ENCODE data around the gene WDR86. TPM values are rescaled to one million over a fixed set of nuclear protein-coding genes. Genes with fewer than 3 reads are reported as not detected.

The WDR86 gene
- total RNA-seq, 1 donor from 2014 or later = 83.0 TPM

GRCh38 chr7:151439855-151440798 is 30.3 kb upstream of the WDR86 start, which contains the start of gene CRYGN:
TSS of gene CRYGN (minus strand) at chr7:151440141. CDS start at chr7:151439917, 224 bp downstream.
- Mint-ChIP-seq H3K27me3 (no peaks in the 10 kb centered on the region), H3K4me1 (ENCODE audit: unreplicated experiment) (peaks cover 39% of the 10 kb centered on the region), H3K27ac (peak within 1 kb of the TSS; percentile 78), H3K4me3 (peak within 1 kb of the TSS; percentile 68), H3K36me3 (no peaks in the 10 kb centered on the region), H3K9me3 (no peaks in the 10 kb centered on the region)
- DNase-seq (ENCODE audit: extremely low spot score, unreplicated experiment) = no peak
- TF ChIP-seq, protein P1, sequence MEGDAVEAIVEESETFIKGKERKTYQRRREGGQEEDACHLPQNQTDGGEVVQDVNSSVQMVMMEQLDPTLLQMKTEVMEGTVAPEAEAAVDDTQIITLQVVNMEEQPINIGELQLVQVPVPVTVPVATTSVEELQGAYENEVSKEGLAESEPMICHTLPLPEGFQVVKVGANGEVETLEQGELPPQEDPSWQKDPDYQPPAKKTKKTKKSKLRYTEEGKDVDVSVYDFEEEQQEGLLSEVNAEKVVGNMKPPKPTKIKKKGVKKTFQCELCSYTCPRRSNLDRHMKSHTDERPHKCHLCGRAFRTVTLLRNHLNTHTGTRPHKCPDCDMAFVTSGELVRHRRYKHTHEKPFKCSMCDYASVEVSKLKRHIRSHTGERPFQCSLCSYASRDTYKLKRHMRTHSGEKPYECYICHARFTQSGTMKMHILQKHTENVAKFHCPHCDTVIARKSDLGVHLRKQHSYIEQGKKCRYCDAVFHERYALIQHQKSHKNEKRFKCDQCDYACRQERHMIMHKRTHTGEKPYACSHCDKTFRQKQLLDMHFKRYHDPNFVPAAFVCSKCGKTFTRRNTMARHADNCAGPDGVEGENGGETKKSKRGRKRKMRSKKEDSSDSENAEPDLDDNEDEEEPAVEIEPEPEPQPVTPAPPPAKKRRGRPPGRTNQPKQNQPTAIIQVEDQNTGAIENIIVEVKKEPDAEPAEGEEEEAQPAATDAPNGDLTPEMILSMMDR (conservative IDR thresholded peaks at IDR 0.05) = peak; percentile 40

DNA sequence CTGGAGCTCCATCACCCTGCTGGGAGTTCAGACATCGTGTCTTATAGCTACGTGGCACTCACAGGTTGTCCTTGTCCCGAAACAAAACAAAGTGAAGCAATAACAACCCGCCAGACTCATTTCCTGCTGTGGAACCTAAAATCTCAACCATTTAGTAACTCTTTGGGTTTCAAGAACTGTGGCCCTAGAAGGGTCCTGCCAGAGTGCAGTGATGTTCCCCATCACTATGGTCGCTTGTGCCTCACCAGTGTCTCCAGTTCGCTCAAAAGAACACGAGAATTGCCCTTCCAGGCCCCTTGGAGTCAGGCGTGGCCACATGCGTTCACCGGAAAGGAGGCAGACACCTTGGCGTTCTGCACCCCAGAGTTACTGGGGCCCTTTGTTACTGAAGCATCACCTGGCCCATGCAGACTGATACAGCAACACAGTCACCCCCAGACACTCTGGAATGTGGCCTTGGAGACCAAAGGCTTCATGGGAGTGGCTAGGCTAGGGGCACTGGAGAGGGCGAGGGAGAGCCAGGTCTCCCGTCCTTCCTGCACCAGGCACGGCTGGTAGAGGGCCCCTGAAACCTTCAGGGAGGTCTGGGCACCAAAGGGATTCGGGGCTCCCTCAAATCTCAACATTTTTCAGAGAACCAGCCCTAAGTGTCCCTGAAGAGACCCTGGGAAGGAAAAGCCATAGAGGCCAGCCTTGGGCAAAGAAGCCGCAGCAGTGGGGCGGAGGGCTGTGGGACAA is 29.2 kb upstream of the WDR86 start:
- Mint-ChIP-seq H3K4me1 (ENCODE audit: unreplicated experiment) (peaks cover 33% of the 10 kb centered on the region), H3K27ac (no peak overlapping the region), H3K4me3 (peak overlapping the region; percentile 49)

DNA sequence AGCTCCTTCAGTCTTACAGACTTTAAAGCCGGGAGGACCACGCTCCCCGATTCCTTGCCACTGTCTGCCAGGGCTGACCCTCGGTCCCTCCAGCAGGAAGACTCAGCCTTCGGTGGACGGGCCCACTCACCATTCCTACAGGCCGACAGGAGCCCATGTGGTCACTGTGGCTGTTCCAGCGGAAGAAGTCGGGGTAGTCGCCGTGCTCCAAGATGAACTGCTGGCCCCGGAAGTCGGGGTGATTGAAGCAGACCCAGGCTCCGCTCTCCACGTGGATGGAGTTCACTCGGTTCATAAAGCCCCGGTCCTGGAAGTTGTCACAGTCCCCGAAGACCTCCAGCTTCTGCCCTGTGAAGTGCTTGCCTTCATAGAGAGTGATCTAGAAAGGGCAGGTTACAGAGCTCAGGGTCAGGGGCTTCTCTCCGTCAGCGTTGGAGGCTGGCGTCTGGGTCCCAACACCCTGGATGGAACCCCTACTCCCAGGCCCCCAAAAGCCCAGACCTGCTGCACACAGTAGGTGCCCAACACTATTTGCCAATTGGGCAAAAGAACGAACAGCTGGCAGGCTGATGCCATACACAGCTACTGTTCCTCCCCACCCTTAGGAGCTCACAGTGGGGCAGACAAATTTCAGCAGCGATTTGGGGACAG is 28.2 kb upstream of the WDR86 start:
- Mint-ChIP-seq H3K4me1 (ENCODE audit: unreplicated experiment) (peaks cover 29% of the 10 kb centered on the region), H3K27ac (no peak overlapping the region), H3K9me3 (no peaks in the 10 kb centered on the region), H3K4me3 (no peak overlapping the region), H3K27me3 (no peaks in the 10 kb centered on the region), H3K36me3 (no peaks in the 10 kb centered on the region)
- no peak for DNase-seq (ENCODE audit: extremely low spot score, unreplicated experiment)
- TF ChIP-seq, protein P1 (conservative IDR thresholded peaks at IDR 0.05) = no peak

More for the DNA sequence above, 29.2 kb upstream of the WDR86 start:
- TF ChIP-seq, protein P1 (conservative IDR thresholded peaks at IDR 0.05) = no peak
- DNase-seq (ENCODE audit: extremely low spot score, unreplicated experiment) = no peak
- Mint-ChIP-seq H3K9me3 (no peaks in the 10 kb centered on the region), H3K36me3 (no peaks in the 10 kb centered on the region), H3K27me3 (no peaks in the 10 kb centered on the region)

GRCh38 chr7:151437159-151437553 is 27.3 kb upstream of the WDR86 start:
- H3K4me1 Mint-ChIP-seq (ENCODE audit: unreplicated experiment) = peaks cover 24% of the 10 kb centered on the region
- no peaks in the 10 kb centered on the region for H3K9me3 Mint-ChIP-seq
- no peaks in the 10 kb centered on the region for H3K36me3 Mint-ChIP-seq
- no peak for DNase-seq (ENCODE audit: extremely low spot score, unreplicated experiment)
- no peaks in the 10 kb centered on the region for H3K27me3 Mint-ChIP-seq
- TF ChIP-seq, protein P1 (conservative IDR thresholded peaks at IDR 0.05) = no peak
- H3K4me3 Mint-ChIP-seq = no peak overlapping the region
- H3K27ac Mint-ChIP-seq = peak overlapping the region; percentile 4

DNA sequence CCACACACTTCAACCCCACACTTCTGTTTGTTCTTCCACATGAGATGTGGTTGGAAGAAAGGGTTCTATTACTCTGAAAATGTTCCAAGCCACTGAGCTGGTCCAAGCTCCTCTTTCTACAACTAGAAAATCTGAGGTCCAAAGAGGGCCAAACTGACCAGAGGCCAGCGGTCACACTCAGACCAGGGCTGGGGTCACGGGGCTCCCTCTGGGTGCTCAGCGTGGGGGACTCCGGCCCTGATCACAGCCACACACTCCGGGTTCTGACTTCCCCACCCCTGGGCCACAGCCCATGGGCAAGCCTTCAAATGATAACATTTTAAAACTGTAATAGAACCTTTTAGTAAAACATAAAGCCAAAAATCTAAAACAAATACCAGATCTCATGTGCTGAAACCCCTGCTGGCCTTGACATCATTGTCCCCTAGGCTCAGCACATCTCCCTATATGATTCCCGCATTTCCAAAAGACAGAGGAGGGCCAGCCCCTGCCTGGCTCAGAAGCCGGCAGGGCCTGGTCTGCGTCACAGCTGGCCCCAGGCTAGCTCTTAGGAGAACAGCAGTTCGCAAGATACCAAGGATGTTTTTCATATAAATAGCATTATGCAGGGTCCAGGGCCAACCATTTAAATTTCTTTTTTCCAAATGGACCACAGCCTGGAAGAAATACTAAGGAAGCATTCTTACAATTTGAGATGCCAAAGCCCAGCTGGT is 26.8 kb upstream of the WDR86 start:
- Mint-ChIP-seq H3K4me3 (peak overlapping the region; percentile 19), H3K36me3 (no peaks in the 10 kb centered on the region), H3K9me3 (no peaks in the 10 kb centered on the region), H3K27ac (peak overlapping the region; percentile 4), H3K27me3 (no peaks in the 10 kb centered on the region), H3K4me1 (ENCODE audit: unreplicated experiment) (peaks cover 18% of the 10 kb centered on the region)
- no peak for DNase-seq (ENCODE audit: extremely low spot score, unreplicated experiment)
- TF ChIP-seq, protein P1 (conservative IDR thresholded peaks at IDR 0.05) = no peak

All from type B pancreatic cell (in vitro differentiated cells).